Measurements from ENCODE around the gene FGD2. TPM values are rescaled to one million over a fixed set of nuclear protein-coding genes. Genes with fewer than 3 reads are reported as not detected.

Gene FGD2
- total RNA-seq, 1 experiment from 2014 or later: 0.13 TPM

GRCh38 chr6:37041521-37041920, 36.1 kb downstream of the FGD2 start:
- H4K5ac ChIP-seq (ENCODE audit: insufficient read length, low read depth, low read length): no peak overlapping the region
- H4K8ac ChIP-seq (replicated peaks; ENCODE audit: insufficient read length, low read depth, low read length): no peak overlapping the region
- no peak overlapping the region for H3K14ac ChIP-seq (ENCODE audit: insufficient read depth, low read length)
- peaks cover 5 to 7% of the 10 kb centered on the region in 2 experiments for H3K4me1 Mint-ChIP-seq
- no peak overlapping the region for H3K4me2 ChIP-seq (ENCODE audit: insufficient read depth, insufficient read length, low read length)
- no peaks in the 10 kb centered on the region for H3K4me1 ChIP-seq (ENCODE audit: insufficient read depth, low read length)
- H2BK12ac ChIP-seq (ENCODE audit: insufficient read length, low read depth, low read length): no peak overlapping the region
- no peak for DNase-seq
- no peaks in the 10 kb centered on the region for H3K79me2 ChIP-seq (ENCODE audit: insufficient read depth, low read length)
- no peaks in the 10 kb centered on the region for H3K9me3 ChIP-seq (ENCODE audit: control insufficient read depth, low read depth, low read length)
- no peak overlapping the region for H3K18ac ChIP-seq (ENCODE audit: insufficient read length, low read depth, low read length)
- no peak overlapping the region for H3T11ph ChIP-seq (ENCODE audit: low read length)
- H4K20me1 ChIP-seq (ENCODE audit: control insufficient read depth, insufficient read depth, insufficient read length): no peaks in the 10 kb centered on the region
- no peak overlapping the region for H2AK5ac ChIP-seq (ENCODE audit: insufficient read length, low read length)
- H3K23me2 ChIP-seq (ENCODE audit: insufficient read length, low read depth, low read length, poor library complexity, severe bottlenecking): no peaks in the 10 kb centered on the region
- H3K23ac ChIP-seq (ENCODE audit: insufficient read length, low read depth, low read length): no peak overlapping the region
- H2BK5ac ChIP-seq (ENCODE audit: insufficient read length, low read length): no peak overlapping the region
- no peaks in the 10 kb centered on the region for H3K27me3 Mint-ChIP-seq (ENCODE audit: low read depth)
- no peaks in the 10 kb centered on the region for H3K27me3 ChIP-seq (ENCODE audit: insufficient read depth, low read length)
- no peak overlapping the region for H2BK15ac ChIP-seq (ENCODE audit: low read depth, low read length)
- no peak overlapping the region for H3K56ac ChIP-seq (ENCODE audit: insufficient read length, low read depth, low read length)
- H3K4me3 Mint-ChIP-seq: no peak overlapping the region
- peaks cover 0 to 4% (median 0%) of the 10 kb centered on the region in 3 experiments; a peak in 1 of 7 replicates for H3K36me3 Mint-ChIP-seq (ENCODE audit: insufficient read depth in 1 of 3, low read depth in 3 of 3)
- no peak overlapping the region for H2BK120ac ChIP-seq (ENCODE audit: low read depth, low read length, poor library complexity, severe bottlenecking)
- TF ChIP-seq CTCF (conservative IDR thresholded peaks at IDR 0.05): no peak
- H3K4ac ChIP-seq (ENCODE audit: low read depth, low read length): no peak overlapping the region
- no CpG with 5 or more reads among the region's 6 CpGs for WGBS (ENCODE audit: extremely low coverage, insufficient read length, low lambda C conversion rate)
- H2BK20ac ChIP-seq (ENCODE audit: low read depth, low read length, poor library complexity, severe bottlenecking): no peak overlapping the region
- H2AFZ ChIP-seq (ENCODE audit: low read length): no peak overlapping the region
- no peak overlapping the region for H3K27ac Mint-ChIP-seq
- no peak overlapping the region for H3K9ac ChIP-seq (ENCODE audit: extremely low read depth, insufficient read length, low read length)
- 0 out of 5 replicates have a peak, but pooled peaks cover 0 to 3% of the 10 kb centered on the region in 2 experiments for H3K9me3 Mint-ChIP-seq
- H3K27ac ChIP-seq (ENCODE audit: insufficient read length, low read depth, low read length): no peak overlapping the region
- H3K79me1 ChIP-seq (ENCODE audit: insufficient read depth, low read depth, low read length, poor library complexity, severe bottlenecking): no peaks in the 10 kb centered on the region
- H4K91ac ChIP-seq (ENCODE audit: insufficient read length, low read depth, low read length): no peak overlapping the region
